ENCODE results near the gene PLXND1. TPM values are rescaled to one million over a fixed set of nuclear protein-coding genes. Genes with fewer than 3 reads are reported as not detected.

PLXND1 gene
- total RNA-seq, 4 donors from 2014 or later, result 191 to 351 (median 205) TPM

- no peak for TF ChIP-seq CTCF (IDR thresholded peaks at IDR 0.05; ENCODE audit: low read depth)
These were observed 42.5 kb downstream of the PLXND1 start for GRCh38 chr3:129563850-129564535.

- TF ChIP-seq CTCF (IDR thresholded peaks at IDR 0.05; ENCODE audit: low read depth), result no peak
These were observed 43.1 kb downstream of the PLXND1 start for GRCh38 chr3:129563332-129563731.

GRCh38 chr3:129562803-129563202, 43.7 kb downstream of the PLXND1 start:
- no peak for TF ChIP-seq CTCF (IDR thresholded peaks at IDR 0.05; ENCODE audit: low read depth)

GRCh38 chr3:129561619-129562248, 44.7 kb downstream of the PLXND1 start:
- TF ChIP-seq CTCF (IDR thresholded peaks at IDR 0.05; ENCODE audit: low read depth), result no peak

GRCh38 chr3:129560911-129561594, 45.4 kb downstream of the PLXND1 start:
- no peak for TF ChIP-seq CTCF (IDR thresholded peaks at IDR 0.05; ENCODE audit: low read depth)

GRCh38 chr3:129560269-129560787, 46.1 kb downstream of the PLXND1 start:
- no peak for TF ChIP-seq CTCF (IDR thresholded peaks at IDR 0.05; ENCODE audit: low read depth)

- no peak for TF ChIP-seq CTCF (IDR thresholded peaks at IDR 0.05; ENCODE audit: low read depth)
These were observed 46.9 kb downstream of the PLXND1 start for GRCh38 chr3:129559565-129560079.
